Erythroblast (primary cell): ENCODE results near the gene S100PBP.

ENCODE experiments used
- GATA1 ChIP-seq: IDR thresholded peaks from 2 replicates; pipeline ENCODE4 v1.6.1; 2011; ENCODE audit warnings: low read depth, mild to moderate bottlenecking, control low read depth, low read length, moderate library complexity
- POLR2A ChIP-seq: IDR thresholded peaks from 2 replicates; pipeline ENCODE4 v1.6.1; 2011; ENCODE audit warnings: mild to moderate bottlenecking, low read length

DNA sequence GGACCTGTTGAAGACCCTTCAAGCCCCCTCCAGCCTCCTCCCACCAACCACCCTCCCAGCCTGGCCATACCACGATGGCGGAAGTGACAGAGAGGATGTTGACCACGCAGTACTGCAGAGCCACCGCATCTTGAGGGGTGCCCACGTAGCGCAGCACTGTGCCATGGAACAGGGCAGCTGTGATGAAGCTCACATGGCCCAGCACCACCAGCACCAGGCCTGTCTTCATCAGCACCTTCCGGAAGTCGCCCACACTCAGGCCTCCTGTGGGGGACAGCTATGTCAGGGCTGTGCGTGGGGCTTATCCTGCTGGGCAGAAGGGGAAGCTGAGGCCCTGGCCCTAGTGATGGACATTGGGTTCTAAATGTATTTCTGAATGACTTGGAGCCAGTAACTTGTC lies 80.6 kb downstream of the S100PBP start:
- TF ChIP-seq POLR2A (no peak), GATA1 (no peak)
